Measurements from ENCODE around the gene TUBE1. TPM values are rescaled to one million over a fixed set of nuclear protein-coding genes. Genes with fewer than 3 reads are reported as not detected.

TUBE1 gene
- total RNA-seq, 1 experiment from 2014 or later = 30.8 TPM

DNA sequence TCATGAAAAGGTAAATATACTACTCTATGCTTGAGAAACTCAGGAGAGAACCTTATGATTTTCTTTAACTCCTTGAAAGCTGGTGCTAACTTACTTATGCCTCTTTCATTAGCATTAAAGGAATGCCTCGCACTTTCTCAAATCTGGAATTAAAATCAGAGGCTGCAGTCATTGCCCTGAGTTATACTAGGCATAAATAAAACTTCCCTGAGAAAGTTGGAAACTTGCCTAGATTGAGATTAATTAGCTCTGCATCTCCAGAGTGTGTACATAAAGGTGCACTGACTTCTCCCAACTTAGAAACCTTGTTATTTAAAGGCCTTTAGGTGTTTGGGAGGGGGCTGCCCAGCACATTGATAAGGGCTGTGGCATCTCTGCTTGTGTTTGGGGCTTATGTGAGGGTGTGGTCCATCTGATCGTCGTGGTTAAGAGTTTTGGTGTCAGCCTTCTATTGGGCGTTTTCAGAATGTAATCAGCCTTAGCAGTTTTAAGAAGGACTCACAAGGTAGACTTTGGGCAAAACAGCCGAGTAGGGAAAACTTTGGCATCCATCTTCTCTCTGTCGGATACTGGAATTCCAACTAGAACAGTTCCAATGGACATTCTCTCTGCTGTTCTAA, 65.5 kb downstream of the TUBE1 start:
- TF ChIP-seq, protein P1, sequence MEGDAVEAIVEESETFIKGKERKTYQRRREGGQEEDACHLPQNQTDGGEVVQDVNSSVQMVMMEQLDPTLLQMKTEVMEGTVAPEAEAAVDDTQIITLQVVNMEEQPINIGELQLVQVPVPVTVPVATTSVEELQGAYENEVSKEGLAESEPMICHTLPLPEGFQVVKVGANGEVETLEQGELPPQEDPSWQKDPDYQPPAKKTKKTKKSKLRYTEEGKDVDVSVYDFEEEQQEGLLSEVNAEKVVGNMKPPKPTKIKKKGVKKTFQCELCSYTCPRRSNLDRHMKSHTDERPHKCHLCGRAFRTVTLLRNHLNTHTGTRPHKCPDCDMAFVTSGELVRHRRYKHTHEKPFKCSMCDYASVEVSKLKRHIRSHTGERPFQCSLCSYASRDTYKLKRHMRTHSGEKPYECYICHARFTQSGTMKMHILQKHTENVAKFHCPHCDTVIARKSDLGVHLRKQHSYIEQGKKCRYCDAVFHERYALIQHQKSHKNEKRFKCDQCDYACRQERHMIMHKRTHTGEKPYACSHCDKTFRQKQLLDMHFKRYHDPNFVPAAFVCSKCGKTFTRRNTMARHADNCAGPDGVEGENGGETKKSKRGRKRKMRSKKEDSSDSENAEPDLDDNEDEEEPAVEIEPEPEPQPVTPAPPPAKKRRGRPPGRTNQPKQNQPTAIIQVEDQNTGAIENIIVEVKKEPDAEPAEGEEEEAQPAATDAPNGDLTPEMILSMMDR (IDR thresholded peaks at IDR 0.05; ENCODE audit: insufficient read depth in 1 of 2, low read depth in 1 of 2, low read length in 1 of 2, severe bottlenecking in 1 of 2, unreplicated experiment in 1 of 2) = no peak
- H3K27me3 ChIP-seq (replicated peaks; ENCODE audit: control insufficient read depth, insufficient read depth, low read length) = no peaks in the 10 kb centered on the region
- no peak for DNase-seq
- no peaks in the 10 kb centered on the region for H3K4me1 Mint-ChIP-seq (ENCODE audit: low read depth, unreplicated experiment)
- H3K27ac Mint-ChIP-seq (ENCODE audit: unreplicated experiment) = no peak overlapping the region
- no peaks in the 10 kb centered on the region for H3K36me3 Mint-ChIP-seq (ENCODE audit: insufficient read depth, unreplicated experiment)
- no peak overlapping the region for H3K4me3 ChIP-seq (ENCODE audit: low read depth, low read length)
- no TSS peak for BruUV-seq (replicated peaks)
- no peak overlapping the region for H3K4me3 Mint-ChIP-seq (ENCODE audit: unreplicated experiment)
- no peaks in the 10 kb centered on the region for H3K4me1 ChIP-seq
- peaks cover 17% of the 10 kb centered on the region for H3K9me3 Mint-ChIP-seq (ENCODE audit: unreplicated experiment)
- CTCF ChIA-PET = no interaction called here
- H3K36me3 ChIP-seq (ENCODE audit: control insufficient read depth, insufficient read depth, low read length) = no peaks in the 10 kb centered on the region
- no peaks in the 10 kb centered on the region for H3K27me3 Mint-ChIP-seq (ENCODE audit: insufficient read depth, unreplicated experiment)
- POLR2A ChIA-PET = no interaction called here
- intact Hi-C loops (cut with micrococcal nuclease; ENCODE audit: unreplicated experiment) = no loop called here
- H3K9me3 ChIP-seq = no peaks in the 10 kb centered on the region

Other genes starting within 250 kb of the TUBE1 start
- gene FYN, start 214.0 kb downstream of the TUBE1 start, total RNA-seq (2022) = 7.2 and 7.6 TPM in 2 replicates
- not detected in 2 replicates for gene CCN6, start 33.4 kb downstream of the TUBE1 start, total RNA-seq (2022)
- 1.9 and 2.0 TPM in 2 replicates for gene FAM229B, start 109 bp upstream of the TUBE1 start, total RNA-seq (2022)
- 0.37 TPM in 1 of 2 replicates, not detected in the other for gene LAMA4, start 167.1 kb upstream of the TUBE1 start, total RNA-seq (2022)

All from Caco-2 (cell line).